ENCODE data around the gene LARGE2.

The LARGE2 gene

GRCh38 chr11:45917286-45917622, 5.2 kb upstream of the LARGE2 start:
- no peak for DNase-seq

- DNase-seq = peak; percentile 99
These were observed 4.7 kb upstream of the LARGE2 start, which contains the start of gene PEX16 for GRCh38 chr11:45917623-45918330. PEX16 (minus strand) TSS chr11:45917877; CDS start chr11:45917811, 66 bp downstream.

- DNase-seq = peak; percentile 99
These were observed 4.0 kb upstream of the LARGE2 start for GRCh38 chr11:45918331-45918941.

- peak; percentile 28 for DNase-seq
These were observed 3.3 kb upstream of the LARGE2 start for GRCh38 chr11:45918962-45919675.

- no peak for DNase-seq
These were observed 2.5 kb upstream of the LARGE2 start for GRCh38 chr11:45919806-45920530.

- peak; percentile 19 for DNase-seq
These were observed 1.7 kb upstream of the LARGE2 start for GRCh38 chr11:45920531-45921477.

GRCh38 chr11:45921561-45922424, 663 bp upstream of the LARGE2 start:
- DNase-seq = peak; percentile 62

GRCh38 chr11:45924036-45924915, 1.8 kb downstream of the LARGE2 start:
- peak; percentile 79 for DNase-seq

GRCh38 chr11:45924927-45925326, 2.5 kb downstream of the LARGE2 start:
- no peak for DNase-seq

- DNase-seq = no peak
These were observed 3.1 kb downstream of the LARGE2 start for GRCh38 chr11:45925550-45925949.

- peak; percentile 45 for DNase-seq
These were observed 3.5 kb downstream of the LARGE2 start for GRCh38 chr11:45926001-45926401.

GRCh38 chr11:45926536-45927331, 4.3 kb downstream of the LARGE2 start:
- peak; percentile 38 for DNase-seq

GRCh38 chr11:45927332-45927683, 4.9 kb downstream of the LARGE2 start:
- no peak for DNase-seq

GRCh38 chr11:45927684-45928413, 5.4 kb downstream of the LARGE2 start:
- DNase-seq = peak; percentile 38

GRCh38 chr11:45928535-45929215, 6.2 kb downstream of the LARGE2 start:
- DNase-seq = no peak

- peak; percentile 51 for DNase-seq
These were observed 7.1 kb downstream of the LARGE2 start for GRCh38 chr11:45929486-45930030.

GRCh38 chr11:45930031-45930794, 7.8 kb downstream of the LARGE2 start:
- DNase-seq = no peak
